Measurements from ENCODE around the gene U2SURP. TPM values are rescaled to one million over a fixed set of nuclear protein-coding genes. Genes with fewer than 3 reads are reported as not detected.
A peak's percentile ranks its signal among the peaks of the same experiment; 100 is the strongest.

The U2SURP gene
- total RNA-seq, 2 experiments from 2014 or later: 164 to 179 TPM

- H3K4me1 Mint-ChIP-seq (ENCODE audit: low read depth): peaks cover 8% of the 10 kb centered on the region
- no peaks in the 10 kb centered on the region for H3K36me3 ChIP-seq (ENCODE audit: insufficient read depth, low read length)
- ChIA-PET CTCF (interaction anchor here (1.1 kb wide), 1 partner anchor 8 kb away, joined by 3 read pairs; no protein-coding TSS in a partner anchor), POLR2A (no interaction called here)
- TF ChIP-seq, protein P1, sequence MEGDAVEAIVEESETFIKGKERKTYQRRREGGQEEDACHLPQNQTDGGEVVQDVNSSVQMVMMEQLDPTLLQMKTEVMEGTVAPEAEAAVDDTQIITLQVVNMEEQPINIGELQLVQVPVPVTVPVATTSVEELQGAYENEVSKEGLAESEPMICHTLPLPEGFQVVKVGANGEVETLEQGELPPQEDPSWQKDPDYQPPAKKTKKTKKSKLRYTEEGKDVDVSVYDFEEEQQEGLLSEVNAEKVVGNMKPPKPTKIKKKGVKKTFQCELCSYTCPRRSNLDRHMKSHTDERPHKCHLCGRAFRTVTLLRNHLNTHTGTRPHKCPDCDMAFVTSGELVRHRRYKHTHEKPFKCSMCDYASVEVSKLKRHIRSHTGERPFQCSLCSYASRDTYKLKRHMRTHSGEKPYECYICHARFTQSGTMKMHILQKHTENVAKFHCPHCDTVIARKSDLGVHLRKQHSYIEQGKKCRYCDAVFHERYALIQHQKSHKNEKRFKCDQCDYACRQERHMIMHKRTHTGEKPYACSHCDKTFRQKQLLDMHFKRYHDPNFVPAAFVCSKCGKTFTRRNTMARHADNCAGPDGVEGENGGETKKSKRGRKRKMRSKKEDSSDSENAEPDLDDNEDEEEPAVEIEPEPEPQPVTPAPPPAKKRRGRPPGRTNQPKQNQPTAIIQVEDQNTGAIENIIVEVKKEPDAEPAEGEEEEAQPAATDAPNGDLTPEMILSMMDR (IDR thresholded peaks at IDR 0.05): no peak
- peak overlapping the region; percentile 27 for H3K4me3 Mint-ChIP-seq
- peak in 1 of 14 experiments; percentile 12 for DNase-seq
- H3K27ac Mint-ChIP-seq: no peak overlapping the region
- H3K27me3 ChIP-seq (ENCODE audit: control insufficient read depth in 1 of 2, insufficient read depth in 2 of 2, low read length in 2 of 2): no peaks in the 10 kb centered on the region
- H3K27me3 Mint-ChIP-seq: no peaks in the 10 kb centered on the region
- no peaks in the 10 kb centered on the region for H3K36me3 Mint-ChIP-seq (ENCODE audit: low read depth)
- H3K9me3 Mint-ChIP-seq: no peaks in the 10 kb centered on the region
- no peak for ATAC-seq (ENCODE audit: poor library complexity)
- H3K4me1 ChIP-seq (ENCODE audit: insufficient read depth, low read length): peaks cover 7% of the 10 kb centered on the region
- H3K27ac ChIP-seq (ENCODE audit: low read depth in 1 of 2, low read length in 2 of 2): no peak overlapping the region
- intact Hi-C loops (cut with DNase I, micrococcal nuclease): no loop called here
- no peak overlapping the region for H3K4me3 ChIP-seq (ENCODE audit: low read length)
- no peaks in the 10 kb centered on the region for H3K9me3 ChIP-seq (ENCODE audit: control insufficient read depth in 1 of 2, insufficient read depth in 1 of 2, low read length in 2 of 2)
These were observed 80.7 kb downstream of the U2SURP start for GRCh38 chr3:143081844-143082778.

GRCh38 chr3:143083781-143084180, 82.4 kb downstream of the U2SURP start:
- CTCF ChIA-PET: no interaction called here
- Histone ChIP-seq H3K4me3 (ENCODE audit: low read length) (no peak overlapping the region), H3K9me3 (ENCODE audit: control insufficient read depth in 1 of 2, insufficient read depth in 1 of 2, low read length in 2 of 2) (no peaks in the 10 kb centered on the region), H3K36me3 (ENCODE audit: insufficient read depth, low read length) (no peaks in the 10 kb centered on the region), H3K4me1 (ENCODE audit: insufficient read depth, low read length) (peaks cover 7% of the 10 kb centered on the region), H3K27me3 (ENCODE audit: control insufficient read depth in 1 of 2, insufficient read depth in 2 of 2, low read length in 2 of 2) (no peaks in the 10 kb centered on the region), H3K27ac (ENCODE audit: low read depth in 1 of 2, low read length in 2 of 2) (no peak overlapping the region)
- intact Hi-C loops (cut with DNase I, micrococcal nuclease): no loop called here
- Mint-ChIP-seq H3K27ac (no peak overlapping the region), H3K4me3 (no peak overlapping the region), H3K4me1 (ENCODE audit: low read depth) (peaks cover 8% of the 10 kb centered on the region), H3K27me3 (no peaks in the 10 kb centered on the region), H3K36me3 (ENCODE audit: low read depth) (no peaks in the 10 kb centered on the region), H3K9me3 (no peaks in the 10 kb centered on the region)
- ATAC-seq (ENCODE audit: poor library complexity) (no peak), DNase-seq (no peak)
- TF ChIP-seq, protein P1 (IDR thresholded peaks at IDR 0.05): no peak
- POLR2A ChIA-PET: interaction anchor here (0.6 kb wide), 1 partner anchor 22 kb away, joined by 4 read pairs; no protein-coding TSS in a partner anchor

- DNase-seq (peak in 3 of 14 experiments; percentile 5 to 59 (median 44)), ATAC-seq (ENCODE audit: poor library complexity) (no peak)
- no peaks in the 10 kb centered on the region for H3K9me3 ChIP-seq (ENCODE audit: control insufficient read depth in 1 of 2, insufficient read depth in 1 of 2, low read length in 2 of 2)
- Mint-ChIP-seq H3K4me3 (no peak overlapping the region), H3K27me3 (no peaks in the 10 kb centered on the region), H3K4me1 (ENCODE audit: low read depth) (peaks cover 8% of the 10 kb centered on the region), H3K27ac (no peak overlapping the region), H3K9me3 (no peaks in the 10 kb centered on the region), H3K36me3 (ENCODE audit: low read depth) (no peaks in the 10 kb centered on the region)
- no peak overlapping the region for H3K4me3 ChIP-seq (ENCODE audit: low read length)
- ChIA-PET POLR2A (no interaction called here), CTCF (interaction anchor here (0.6 kb wide), 1 partner anchor 481 kb away, joined by 3 read pairs; no protein-coding TSS in a partner anchor)
- TF ChIP-seq, protein P1 (IDR thresholded peaks at IDR 0.05): no peak
- peaks cover 7% of the 10 kb centered on the region for H3K4me1 ChIP-seq (ENCODE audit: insufficient read depth, low read length)
- no peaks in the 10 kb centered on the region for H3K36me3 ChIP-seq (ENCODE audit: insufficient read depth, low read length)
- no peak overlapping the region for H3K27ac ChIP-seq (ENCODE audit: low read depth in 1 of 2, low read length in 2 of 2)
- H3K27me3 ChIP-seq (ENCODE audit: control insufficient read depth in 1 of 2, insufficient read depth in 2 of 2, low read length in 2 of 2): no peaks in the 10 kb centered on the region
- intact Hi-C loops (cut with DNase I, micrococcal nuclease): no loop called here
These were observed 83.7 kb downstream of the U2SURP start for GRCh38 chr3:143084856-143085731.
